H9 (cell line): ENCODE measurements around the gene PC. TPM values are rescaled to one million over a fixed set of nuclear protein-coding genes. Genes with fewer than 3 reads are reported as not detected.

Experiments used
- DNase-seq: peaks from one replicate; pipeline ENCODE4 v3.0.0-alpha.2; 2017
- H2AFZ ChIP-seq: one replicate; pipeline ENCODE4 v1.6.1; 2013; ENCODE audit warnings: mild to moderate bottlenecking, low read length, control low read depth, moderate library complexity
- H2AK5ac ChIP-seq: 2 replicates; pipeline ENCODE4 v1.6.1; 2013; ENCODE audit warnings: low read length, control low read depth, mixed read lengths; ENCODE audit not compliant: insufficient read length
- H2BK120ac ChIP-seq: one replicate; pipeline ENCODE4 v1.6.1; 2013; ENCODE audit warnings: low read depth, mild to moderate bottlenecking, low read length, control low read depth, inconsistent platforms; ENCODE audit not compliant: poor library complexity, severe bottlenecking
- H2BK12ac ChIP-seq: 2 replicates; pipeline ENCODE4 v1.6.1; 2013; ENCODE audit warnings: low read length, control low read depth, mixed read lengths, low read depth; ENCODE audit not compliant: insufficient read length
- H2BK15ac ChIP-seq: 2 replicates; pipeline ENCODE4 v1.6.1; 2013; ENCODE audit warnings: low read depth, low read length, control low read depth
- H2BK20ac ChIP-seq: one replicate; pipeline ENCODE4 v1.6.1; 2013; ENCODE audit warnings: low read depth, mild to moderate bottlenecking, low read length, control low read depth, inconsistent platforms; ENCODE audit not compliant: poor library complexity, severe bottlenecking
- H2BK5ac ChIP-seq: 2 replicates; pipeline ENCODE4 v1.6.1; 2013; ENCODE audit warnings: low read length, control low read depth, mixed read lengths; ENCODE audit not compliant: insufficient read length
- H3K14ac ChIP-seq: 2 replicates; pipeline ENCODE4 v1.6.1; 2013; ENCODE audit warnings: low read length, control low read depth; ENCODE audit not compliant: insufficient read depth
- H3K18ac ChIP-seq: 2 replicates; pipeline ENCODE4 v1.6.1; 2013; ENCODE audit warnings: low read depth, mild to moderate bottlenecking, mixed read lengths, low read length, control low read depth; ENCODE audit not compliant: insufficient read length
- H3K23ac ChIP-seq: 2 replicates; pipeline ENCODE4 v1.6.1; 2013; ENCODE audit warnings: low read length, control low read depth, mixed read lengths, low read depth; ENCODE audit not compliant: insufficient read length
- H3K23me2 ChIP-seq: 2 replicates; pipeline ENCODE4 v1.6.1; 2013; ENCODE audit warnings: low read depth, mild to moderate bottlenecking, mixed read lengths, low read length, control low read depth; ENCODE audit not compliant: insufficient read length, poor library complexity, severe bottlenecking
- H3K27ac ChIP-seq: 2 replicates; pipeline ENCODE4 v1.5.1; 2013; ENCODE audit warnings: low read length, control low read depth, mixed read lengths, low read depth; ENCODE audit not compliant: insufficient read length
- H3K27me3 ChIP-seq: 2 replicates; pipeline ENCODE4 v1.6.1; 2013; ENCODE audit warnings: low read length, control low read depth, inconsistent platforms; ENCODE audit not compliant: insufficient read depth
- H3K4ac ChIP-seq: 2 replicates; pipeline ENCODE4 v1.6.1; 2013; ENCODE audit warnings: low read depth, mild to moderate bottlenecking, control low read depth, inconsistent platforms, low read length, moderate library complexity
- H3K4me1 ChIP-seq: 2 replicates; pipeline ENCODE4 v1.6.1; 2013; ENCODE audit warnings: low read length, control low read depth, inconsistent platforms; ENCODE audit not compliant: insufficient read depth
- H3K4me2 ChIP-seq: 2 replicates; pipeline ENCODE4 v1.6.1; 2013; ENCODE audit warnings: low read length, control low read depth, mixed read lengths; ENCODE audit not compliant: insufficient read length, insufficient read depth
- H3K56ac ChIP-seq: 2 replicates; pipeline ENCODE4 v1.6.1; 2013; ENCODE audit warnings: low read depth, mild to moderate bottlenecking, mixed read lengths, low read length, control low read depth; ENCODE audit not compliant: insufficient read length
- H3K79me1 ChIP-seq: 2 replicates; pipeline ENCODE4 v1.6.1; 2013; ENCODE audit warnings: low read depth, mild to moderate bottlenecking, moderate library complexity, low read length, control low read depth, inconsistent platforms; ENCODE audit not compliant: insufficient read depth, poor library complexity, severe bottlenecking
- H3K79me2 ChIP-seq: 2 replicates; pipeline ENCODE4 v1.6.1; 2013; ENCODE audit warnings: low read length, control low read depth, inconsistent platforms; ENCODE audit not compliant: insufficient read depth
- H3K9ac ChIP-seq: 2 replicates; pipeline ENCODE4 v1.6.1; 2013; ENCODE audit warnings: low read length, control low read depth, mixed read lengths; ENCODE audit not compliant: insufficient read length; ENCODE audit errors: extremely low read depth
- H3K9me3 ChIP-seq: one replicate; pipeline ENCODE4 v1.6.1; 2013; ENCODE audit warnings: low read depth, low read length, inconsistent platforms; ENCODE audit not compliant: control insufficient read depth
- H3T11ph ChIP-seq: one replicate; pipeline ENCODE4 v1.6.1; 2013; ENCODE audit warnings: mild to moderate bottlenecking, low read length, control low read depth, inconsistent platforms
- H4K20me1 ChIP-seq: one replicate; pipeline ENCODE4 v1.6.1; 2013; ENCODE audit not compliant: control insufficient read depth, insufficient read length, insufficient read depth
- H4K5ac ChIP-seq: 2 replicates; pipeline ENCODE4 v1.6.1; 2013; ENCODE audit warnings: low read depth, mild to moderate bottlenecking, mixed read lengths, low read length, control low read depth; ENCODE audit not compliant: insufficient read length
- H4K8ac ChIP-seq: replicated peaks from 2 replicates; pipeline ENCODE4 v1.6.1; 2013; ENCODE audit warnings: low read length, control low read depth, mixed read lengths, low read depth; ENCODE audit not compliant: insufficient read length
- H4K91ac ChIP-seq: 2 replicates; pipeline ENCODE4 v1.6.1; 2013; ENCODE audit warnings: low read depth, mild to moderate bottlenecking, moderate library complexity, mixed read lengths, low read length, control low read depth; ENCODE audit not compliant: insufficient read length
- H3K27ac Mint-ChIP-seq, 3 experiments: 2 replicates in 2 of 3; 3 replicates in 1 of 3; pipeline ENCODE4 v1.8.0; 2020 to 2021; ENCODE audit warnings: mixed read lengths in 3 of 3, mild to moderate bottlenecking in 1 of 3, moderate library complexity in 1 of 3
- H3K27me3 Mint-ChIP-seq: 2 replicates; pipeline ENCODE4 v1.8.0; 2021; ENCODE audit warnings: low read depth, mild to moderate bottlenecking, moderate library complexity, mixed read lengths
- H3K36me3 Mint-ChIP-seq, 3 experiments: 2 replicates in 2 of 3; 3 replicates in 1 of 3; pipeline ENCODE4 v1.8.0; 2020 to 2021; ENCODE audit warnings: low read depth in 3 of 3, mixed read lengths in 3 of 3; ENCODE audit not compliant: insufficient read depth in 1 of 3
- H3K4me1 Mint-ChIP-seq, 2 experiments: 2 replicates each; pipeline ENCODE4 v1.8.0; 2020; ENCODE audit warnings: mixed read lengths in 2 of 2
- H3K4me3 Mint-ChIP-seq, 2 experiments: 2 replicates in 1 of 2; 3 replicates in 1 of 2; pipeline ENCODE4 v1.8.0; 2020 to 2021; ENCODE audit warnings: mild to moderate bottlenecking in 2 of 2, mixed read lengths in 2 of 2, moderate library complexity in 1 of 2
- H3K9me3 Mint-ChIP-seq, 2 experiments: 2 replicates in 1 of 2; 3 replicates in 1 of 2; pipeline ENCODE4 v1.8.0; 2020; ENCODE audit warnings: mild to moderate bottlenecking in 2 of 2, mixed read lengths in 2 of 2, moderate library complexity in 1 of 2
- CTCF ChIP-seq: fragments of 200-600 bp; sonication (generic); conservative IDR thresholded peaks from 3 replicates; pipeline ENCODE4 v1.8.0; 2021; ENCODE audit warnings: antibody characterized with exemption, mild to moderate bottlenecking
- WGBS: extraction: QIAGEN DNeasy Blood & Tissue Kit; methylation state at CpG from one replicate; pipeline ENCODE4 v1.1.7; 2013; ENCODE audit warnings: missing lambda C conversion rate, low lambda C conversion rate, mixed read lengths; ENCODE audit not compliant: insufficient read length; ENCODE audit errors: extremely low coverage; 5-methylcytosine and 5-hydroxymethylcytosine counted together
- total RNA-seq: library from RNA; stranded (reverse); gene quantifications from 2 replicates; pipeline ENCODE4 v1.2.1, GENCODE V29; 2021

PC gene
- total RNA-seq, 1 experiment from 2014 or later = 32.6 TPM

- H3K4me3 Mint-ChIP-seq = no peak overlapping the region
- no CpG with 5 or more reads among the region's 35 CpGs for WGBS
- no peaks in the 10 kb centered on the region for H3K9me3 Mint-ChIP-seq
Measured at GRCh38 chr11:66864172-66864901, 93.8 kb downstream of the PC start.

More at GRCh38 chr11:66864172-66864901, 93.8 kb downstream of the PC start:
- no peak overlapping the region for H3K4me2 ChIP-seq
- H3K23me2 ChIP-seq = no peaks in the 10 kb centered on the region
- peaks cover 8 to 19% of the 10 kb centered on the region in 2 experiments for H3K4me1 Mint-ChIP-seq
- no peak overlapping the region for H3K9ac ChIP-seq
- H3K23ac ChIP-seq = no peak overlapping the region
- H4K20me1 ChIP-seq = no peaks in the 10 kb centered on the region
- H3K27ac Mint-ChIP-seq = peak overlapping the region in 1 of 3 experiments; percentile 67; a peak in 2 of 7 replicates
- no peaks in the 10 kb centered on the region for H3K27me3 ChIP-seq
- H3K79me2 ChIP-seq = no peaks in the 10 kb centered on the region
- H2AK5ac ChIP-seq = no peak overlapping the region
- no peak overlapping the region for H4K91ac ChIP-seq
- no peak overlapping the region for H2BK15ac ChIP-seq
- H3K36me3 Mint-ChIP-seq = peaks cover 0 to 3% (median 0%) of the 10 kb centered on the region in 3 experiments; a peak in 2 of 7 replicates
- no peak overlapping the region for H3K27ac ChIP-seq
- TF ChIP-seq CTCF = no peak
- H3T11ph ChIP-seq = no peak overlapping the region
- no peaks in the 10 kb centered on the region for H3K79me1 ChIP-seq
- no peak overlapping the region for H3K18ac ChIP-seq
- no peak overlapping the region for H3K4ac ChIP-seq
- H2BK20ac ChIP-seq = no peak overlapping the region
- DNase-seq = no peak
- H2AFZ ChIP-seq = no peak overlapping the region
- H3K14ac ChIP-seq = no peak overlapping the region
- H3K4me1 ChIP-seq = no peaks in the 10 kb centered on the region
- no peak overlapping the region for H4K5ac ChIP-seq
- no peak overlapping the region for H3K56ac ChIP-seq
- no peaks in the 10 kb centered on the region for H3K27me3 Mint-ChIP-seq
- no peak overlapping the region for H4K8ac ChIP-seq
- H2BK120ac ChIP-seq = no peak overlapping the region
- H3K9me3 ChIP-seq = no peaks in the 10 kb centered on the region
- H2BK12ac ChIP-seq = no peak overlapping the region
- no peak overlapping the region for H2BK5ac ChIP-seq
